ENCODE results near the gene EPHA3.

DNA sequence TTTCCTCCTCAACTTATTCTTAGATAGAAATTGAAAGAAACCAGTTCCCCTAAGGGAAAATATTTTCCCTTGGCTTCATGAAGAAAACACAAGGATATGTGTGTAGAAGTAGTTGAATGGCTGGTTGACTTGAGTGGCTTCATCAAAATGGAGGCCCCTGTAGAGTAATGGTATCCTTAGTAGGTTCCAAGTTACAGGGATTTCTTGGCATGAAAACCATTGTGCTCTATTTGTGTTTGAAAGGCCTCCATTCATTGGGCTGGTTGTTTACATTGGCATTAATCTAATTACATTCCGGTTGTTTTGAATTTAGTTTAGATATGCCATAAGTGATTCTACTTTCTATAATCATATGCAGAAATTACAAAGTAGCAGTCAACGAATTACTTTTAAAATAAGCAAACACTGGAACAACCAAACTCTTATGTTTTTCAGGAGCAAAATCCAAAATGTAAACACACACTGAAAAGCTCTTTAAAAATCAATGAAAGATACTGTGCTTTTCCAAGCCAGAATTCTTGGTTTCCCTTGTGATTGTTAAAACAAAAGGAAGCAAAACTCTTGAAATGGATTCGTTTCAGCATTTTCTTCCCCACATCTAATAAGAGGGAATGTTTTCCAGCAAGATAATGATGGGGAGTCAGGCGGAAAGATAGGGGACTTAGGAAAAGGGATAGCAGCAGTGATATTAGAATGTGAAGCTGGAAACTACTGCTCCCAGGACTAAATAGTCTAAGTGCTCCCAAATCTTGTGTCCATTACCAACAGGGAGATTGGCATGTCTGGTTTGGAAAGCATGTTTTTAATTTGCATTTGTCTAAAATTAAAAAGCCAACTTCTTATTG lies 77.0 kb downstream of the EPHA3 start:
- TF ChIP-seq, protein P1, sequence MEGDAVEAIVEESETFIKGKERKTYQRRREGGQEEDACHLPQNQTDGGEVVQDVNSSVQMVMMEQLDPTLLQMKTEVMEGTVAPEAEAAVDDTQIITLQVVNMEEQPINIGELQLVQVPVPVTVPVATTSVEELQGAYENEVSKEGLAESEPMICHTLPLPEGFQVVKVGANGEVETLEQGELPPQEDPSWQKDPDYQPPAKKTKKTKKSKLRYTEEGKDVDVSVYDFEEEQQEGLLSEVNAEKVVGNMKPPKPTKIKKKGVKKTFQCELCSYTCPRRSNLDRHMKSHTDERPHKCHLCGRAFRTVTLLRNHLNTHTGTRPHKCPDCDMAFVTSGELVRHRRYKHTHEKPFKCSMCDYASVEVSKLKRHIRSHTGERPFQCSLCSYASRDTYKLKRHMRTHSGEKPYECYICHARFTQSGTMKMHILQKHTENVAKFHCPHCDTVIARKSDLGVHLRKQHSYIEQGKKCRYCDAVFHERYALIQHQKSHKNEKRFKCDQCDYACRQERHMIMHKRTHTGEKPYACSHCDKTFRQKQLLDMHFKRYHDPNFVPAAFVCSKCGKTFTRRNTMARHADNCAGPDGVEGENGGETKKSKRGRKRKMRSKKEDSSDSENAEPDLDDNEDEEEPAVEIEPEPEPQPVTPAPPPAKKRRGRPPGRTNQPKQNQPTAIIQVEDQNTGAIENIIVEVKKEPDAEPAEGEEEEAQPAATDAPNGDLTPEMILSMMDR (IDR thresholded peaks at IDR 0.05), result no peak
- no peak for TF ChIP-seq POLR2A (IDR thresholded peaks at IDR 0.05)

All from body of pancreas (tissue), 4 donors.